Erythroblast (primary cell): ENCODE data around the gene B3GNT7.

Source experiments
- GATA1 ChIP-seq: IDR thresholded peaks from 2 replicates; pipeline ENCODE4 v1.6.1; 2011; ENCODE audit warnings: low read depth, mild to moderate bottlenecking, control low read depth, low read length, moderate library complexity
- POLR2A ChIP-seq: IDR thresholded peaks from 2 replicates; pipeline ENCODE4 v1.6.1; 2011; ENCODE audit warnings: mild to moderate bottlenecking, low read length

DNA sequence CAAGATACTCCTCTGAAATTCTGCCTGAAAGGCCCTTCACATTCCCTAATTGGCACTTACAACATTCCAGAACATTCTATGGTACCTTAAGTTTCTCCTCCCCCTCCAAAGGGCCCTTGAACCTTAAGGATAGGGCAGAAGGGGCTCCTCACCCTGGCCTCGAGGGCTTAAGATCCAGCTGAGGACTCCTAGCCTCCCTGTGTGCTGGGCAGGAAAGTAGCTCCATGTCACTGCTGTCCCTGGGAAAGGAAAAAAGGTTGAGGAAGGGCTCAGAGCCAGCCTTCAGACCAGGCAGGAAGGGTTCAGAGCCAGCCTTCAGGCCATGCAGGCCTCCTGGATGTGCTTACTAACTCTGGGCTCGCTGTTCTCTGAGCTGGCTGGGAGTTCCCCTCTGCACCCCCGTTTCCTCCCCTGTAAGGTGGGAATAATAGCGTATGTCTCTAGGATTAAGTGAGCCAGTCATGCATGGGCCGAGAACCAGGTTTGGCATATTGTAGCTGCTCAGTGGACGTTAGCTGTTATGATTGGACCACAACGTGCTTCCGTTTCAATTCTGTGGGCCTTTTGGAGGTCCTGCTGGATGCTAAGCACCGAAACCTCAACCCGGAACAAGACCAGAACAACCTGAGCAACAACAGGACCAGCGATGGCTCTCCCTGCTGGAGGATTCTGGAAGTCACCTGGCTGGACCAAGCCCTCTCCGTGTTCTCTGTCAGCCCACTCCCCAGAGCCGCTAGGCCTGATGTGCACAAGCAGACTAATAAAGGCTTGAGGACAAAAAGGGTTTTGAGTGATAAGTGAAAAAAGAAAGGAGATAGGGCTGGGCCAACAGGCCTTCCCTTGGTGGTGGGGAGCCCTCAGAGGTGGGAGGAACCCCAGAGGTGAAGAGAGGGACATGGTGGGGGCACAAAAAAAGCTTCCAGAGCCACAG, 1.0 kb upstream of the B3GNT7 start:
- TF ChIP-seq POLR2A (no peak), GATA1 (no peak)
